Lower leg skin (tissue), 3 donors: ENCODE results near the gene EPB41L2.

Experiments
- POLR2A ChIP-seq, 2 donors: fragments of 450-650 bp; IDR thresholded peaks; one replicate each; pipeline ENCODE4 v1.6.1; 2016 to 2017; ENCODE audit warnings: antibody characterized with exemption in 2 of 2, mild to moderate bottlenecking in 1 of 2, moderate library complexity in 1 of 2
- TF ChIP-seq, protein P1 (sequence below), 3 donors: fragments of 450-650 bp; IDR thresholded peaks; one replicate each; pipeline ENCODE4 v1.5.1; 2016; ENCODE audit warnings: antibody characterized with exemption in 3 of 3, mild to moderate bottlenecking in 3 of 3, moderate library complexity in 2 of 3

DNA sequence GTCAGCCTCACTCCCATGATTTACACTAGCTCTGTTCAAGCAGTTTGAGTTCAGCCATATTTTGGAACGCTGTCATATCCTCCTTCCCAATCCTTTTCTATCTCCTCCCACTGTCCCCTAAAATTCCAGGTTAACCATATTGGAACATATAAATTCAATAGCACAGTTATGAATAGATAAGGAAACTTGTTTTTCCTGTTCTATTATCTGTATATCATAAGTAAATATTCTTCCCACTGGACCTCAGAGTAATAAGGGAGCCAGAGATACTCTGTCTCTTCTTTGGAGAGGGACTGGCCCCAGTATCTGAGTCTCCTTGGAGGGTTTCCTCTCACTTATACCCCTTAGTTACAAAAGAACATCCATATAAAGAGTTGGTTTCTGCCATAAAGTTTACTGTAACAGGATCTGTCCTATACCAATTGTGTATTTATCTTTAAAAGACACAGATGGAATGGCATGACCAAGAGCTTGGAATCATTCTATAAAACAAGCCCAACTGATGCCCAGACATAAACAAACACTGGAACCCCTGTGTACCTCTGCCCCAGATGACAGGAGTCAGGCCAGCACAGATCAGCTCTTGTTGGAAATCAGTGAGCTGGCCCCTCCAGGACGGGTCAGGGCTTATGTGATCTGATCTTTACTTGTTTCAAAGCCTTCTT is 67.1 kb downstream of the EPB41L2 start:
- TF ChIP-seq, protein P1, sequence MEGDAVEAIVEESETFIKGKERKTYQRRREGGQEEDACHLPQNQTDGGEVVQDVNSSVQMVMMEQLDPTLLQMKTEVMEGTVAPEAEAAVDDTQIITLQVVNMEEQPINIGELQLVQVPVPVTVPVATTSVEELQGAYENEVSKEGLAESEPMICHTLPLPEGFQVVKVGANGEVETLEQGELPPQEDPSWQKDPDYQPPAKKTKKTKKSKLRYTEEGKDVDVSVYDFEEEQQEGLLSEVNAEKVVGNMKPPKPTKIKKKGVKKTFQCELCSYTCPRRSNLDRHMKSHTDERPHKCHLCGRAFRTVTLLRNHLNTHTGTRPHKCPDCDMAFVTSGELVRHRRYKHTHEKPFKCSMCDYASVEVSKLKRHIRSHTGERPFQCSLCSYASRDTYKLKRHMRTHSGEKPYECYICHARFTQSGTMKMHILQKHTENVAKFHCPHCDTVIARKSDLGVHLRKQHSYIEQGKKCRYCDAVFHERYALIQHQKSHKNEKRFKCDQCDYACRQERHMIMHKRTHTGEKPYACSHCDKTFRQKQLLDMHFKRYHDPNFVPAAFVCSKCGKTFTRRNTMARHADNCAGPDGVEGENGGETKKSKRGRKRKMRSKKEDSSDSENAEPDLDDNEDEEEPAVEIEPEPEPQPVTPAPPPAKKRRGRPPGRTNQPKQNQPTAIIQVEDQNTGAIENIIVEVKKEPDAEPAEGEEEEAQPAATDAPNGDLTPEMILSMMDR (IDR thresholded peaks at IDR 0.05): no peak
- no peak for TF ChIP-seq POLR2A (IDR thresholded peaks at IDR 0.05)
